Naive thymus-derived CD8-positive, alpha-beta T cell (primary cell): Measurements from ENCODE around the gene HDLBP. TPM values are rescaled to one million over a fixed set of nuclear protein-coding genes. Genes with fewer than 3 reads are reported as not detected.

Experiments used
- ATAC-seq, 2 donors: fragments of 150-1000 bp; cut with Tn5 transposase in 1 of 2; sonication (Bioruptor Pico), chemical (Tn5 transposase) in 1 of 2; 1 replicate in 1 of 2; 2 replicates in 1 of 2; pipeline ENCODE4 v1.10.0; 2021; ENCODE audit warnings: mild to moderate bottlenecking in 2 of 2, moderate library complexity in 2 of 2
- POLR2A ChIA-PET: fragments of 350-600 bp; sonication (Branson Sonifier 250); formaldehyde crosslinking; loops from one replicate; lab custom pipeline; 2021; ENCODE audit warnings: antibody characterized with exemption; lab: Charles Lee
- DNase-seq, 10 donors: peaks; one replicate each; pipeline versions ENCODE4 v3.0.0 to v3.0.0-alpha.2; 2020 to 2022
- H3K27ac Mint-ChIP-seq, 10 donors: one replicate each; pipeline ENCODE4 v1.8.0; 2020 to 2022; ENCODE audit warnings: mild to moderate bottlenecking in 10 of 10, mixed read lengths in 10 of 10, moderate library complexity in 4 of 10, inconsistent platforms in 1 of 10
- H3K27me3 Mint-ChIP-seq, 5 donors: one replicate each; pipeline ENCODE4 v1.8.0; 2021 to 2022; ENCODE audit warnings: mixed read lengths in 5 of 5
- H3K36me3 Mint-ChIP-seq, 3 donors: one replicate each; pipeline ENCODE4 v1.8.0; 2020 to 2022; ENCODE audit warnings: mixed read lengths in 3 of 3, mild to moderate bottlenecking in 2 of 3, inconsistent platforms in 1 of 3
- H3K4me1 Mint-ChIP-seq, 4 donors: one replicate each; pipeline ENCODE4 v1.8.0; 2021 to 2022; ENCODE audit warnings: mixed read lengths in 4 of 4
- H3K4me3 Mint-ChIP-seq, 10 donors: one replicate each; pipeline ENCODE4 v1.8.0; 2020 to 2022; ENCODE audit warnings: mild to moderate bottlenecking in 10 of 10, mixed read lengths in 10 of 10, moderate library complexity in 6 of 10, inconsistent platforms in 1 of 10
- H3K9me3 Mint-ChIP-seq, 9 donors: one replicate each; pipeline ENCODE4 v1.8.0; 2020 to 2022; ENCODE audit warnings: mixed read lengths in 9 of 9, mild to moderate bottlenecking in 3 of 9, inconsistent platforms in 1 of 9, moderate library complexity in 1 of 9
- polyA plus RNA-seq, 3 donors: library from polyadenylated mRNA; unstranded; fragments of 300-500 nt; fragmentation: Illumina TruSeq; gene quantifications; one replicate each; pipeline ENCODE4 v1.2.3, GENCODE V29; 2021
- total RNA-seq, 8 experiments: library from RNA in 2 of 8; stranded (reverse) in 2 of 8; gene quantifications; one replicate each; pipeline ENCODE4 v1.2.3 and lab custom pipeline; 2021 to 2026

HDLBP gene
- total and polyA plus RNA-seq, 5 experiments from 2014 or later = 32.2 to 148 (median 71.1) TPM

DNA sequence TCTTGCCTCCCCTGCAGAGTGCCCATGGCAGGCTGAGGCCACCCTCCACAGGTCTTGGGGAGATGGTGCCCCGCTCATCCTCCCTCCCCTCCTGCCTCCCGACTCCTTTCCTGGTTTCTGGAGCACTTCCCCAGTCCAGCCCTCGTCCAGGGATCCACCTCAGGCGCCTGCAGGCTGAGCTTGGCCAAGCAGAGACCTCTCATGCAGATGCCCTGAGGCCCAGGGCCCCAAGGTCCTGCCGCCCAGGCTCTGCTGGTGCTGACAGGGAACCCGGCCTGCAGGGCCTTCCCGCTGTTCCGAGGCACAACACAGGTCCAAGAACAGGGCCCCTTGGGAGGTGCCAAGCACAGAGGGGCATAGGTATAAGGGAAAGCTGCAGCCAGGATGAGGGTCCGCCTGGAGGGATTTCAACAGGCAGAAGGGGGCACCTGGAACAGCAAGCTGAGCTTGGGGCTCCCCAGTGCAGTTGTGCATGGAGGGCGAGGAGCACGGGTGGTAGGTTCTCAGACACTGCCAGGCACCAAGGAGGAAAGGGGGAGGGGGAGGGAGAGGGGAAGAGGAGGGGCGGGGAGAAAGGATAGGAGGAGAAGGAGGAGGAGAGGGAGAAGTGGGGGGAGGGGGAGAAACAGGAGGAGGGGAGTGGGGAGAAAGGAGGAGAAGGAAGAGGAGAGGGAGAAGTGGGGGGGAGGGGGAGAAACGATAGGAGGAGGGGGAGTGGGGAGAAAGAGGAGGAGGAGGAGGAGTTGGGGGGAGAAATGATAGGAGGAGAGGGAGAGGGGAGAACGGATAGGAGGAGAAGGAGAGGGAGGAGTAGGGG, 128.2 kb downstream of the HDLBP start:
- Mint-ChIP-seq H3K4me1 (no peaks in the 10 kb centered on the region), H3K27me3 (no peaks in the 10 kb centered on the region), H3K36me3 (peaks cover 0 to 16% (median 7%) of the 10 kb centered on the region in 3 donors), H3K9me3 (no peaks in the 10 kb centered on the region), H3K27ac (no peak overlapping the region), H3K4me3 (no peak overlapping the region)
- DNase-seq (no peak), ATAC-seq (no peak)
- POLR2A ChIA-PET = no interaction called here

DNA sequence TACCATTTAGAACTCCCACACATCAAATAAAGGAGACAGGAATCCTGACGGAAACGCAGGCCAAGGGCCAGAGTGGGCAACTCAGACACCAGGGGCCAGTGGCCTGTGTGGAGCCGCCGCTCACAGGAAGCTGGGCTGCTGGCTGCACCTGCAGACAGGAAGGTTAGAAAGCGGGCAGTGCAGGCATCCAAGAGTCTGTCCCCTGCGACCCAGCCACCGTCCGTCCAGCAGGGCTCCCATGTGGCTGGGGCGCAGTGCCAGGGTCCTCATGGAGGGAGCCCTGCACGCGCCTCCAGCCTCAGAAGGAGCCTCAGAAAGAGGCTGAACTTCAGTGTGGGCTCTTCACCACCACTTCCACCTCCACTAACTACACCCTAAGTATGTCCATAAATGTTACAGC, 129.5 kb downstream of the HDLBP start:
- H3K4me3 Mint-ChIP-seq = no peak overlapping the region
- ATAC-seq = no peak
- POLR2A ChIA-PET = no interaction called here
- H3K4me1 Mint-ChIP-seq = no peaks in the 10 kb centered on the region
- no peaks in the 10 kb centered on the region for H3K27me3 Mint-ChIP-seq
- peaks cover 0 to 23% (median 7%) of the 10 kb centered on the region in 3 donors for H3K36me3 Mint-ChIP-seq
- H3K27ac Mint-ChIP-seq = no peak overlapping the region
- no peak for DNase-seq
- no peaks in the 10 kb centered on the region for H3K9me3 Mint-ChIP-seq

DNA sequence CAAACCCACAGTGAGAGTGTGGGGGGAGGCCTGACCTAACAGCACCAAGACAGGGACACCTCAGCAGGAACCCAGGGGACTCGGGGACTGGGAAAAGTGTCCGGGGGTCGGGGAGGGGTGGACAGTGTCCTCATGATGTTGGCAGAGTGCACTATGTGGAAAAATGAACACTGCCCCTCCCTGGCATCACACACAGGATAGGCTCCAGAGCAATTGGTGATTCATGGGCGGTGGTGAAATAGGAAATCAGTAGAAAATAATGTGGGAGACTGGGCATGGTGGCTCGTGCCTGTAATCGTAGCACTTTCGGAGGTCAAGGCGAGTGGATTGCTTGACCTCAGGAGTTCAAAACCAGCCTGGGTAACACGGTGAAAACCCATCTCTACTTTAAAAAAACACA, 130.6 kb downstream of the HDLBP start:
- H3K4me3 Mint-ChIP-seq = no peak overlapping the region
- peaks cover 0 to 31% (median 9%) of the 10 kb centered on the region in 3 donors for H3K36me3 Mint-ChIP-seq
- no peak for ATAC-seq
- no peaks in the 10 kb centered on the region for H3K4me1 Mint-ChIP-seq
- DNase-seq = no peak
- H3K27ac Mint-ChIP-seq = peak overlapping the region in 1 of 10 donors; percentile 75
- no peaks in the 10 kb centered on the region for H3K9me3 Mint-ChIP-seq
- POLR2A ChIA-PET = no interaction called here
- H3K27me3 Mint-ChIP-seq = no peaks in the 10 kb centered on the region

DNA sequence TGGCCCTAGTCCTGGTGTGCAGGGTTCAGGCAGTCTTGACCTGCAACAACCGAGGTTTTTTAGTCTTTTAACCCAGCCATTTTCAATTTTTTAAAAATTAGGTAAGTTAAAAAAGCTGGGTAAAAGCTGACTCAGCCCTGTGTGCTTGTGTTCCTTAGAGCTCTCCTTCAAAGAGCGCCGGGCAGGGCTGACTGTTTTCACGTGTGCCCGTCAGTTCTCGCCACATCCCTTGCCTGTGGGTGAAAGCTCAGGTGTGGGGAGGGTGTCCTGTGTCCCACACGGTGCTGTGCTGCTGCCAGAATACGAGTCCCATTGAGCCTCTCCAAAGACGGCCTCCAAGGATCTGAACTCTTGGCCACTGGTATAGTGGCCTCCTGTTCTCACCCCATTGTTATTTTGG, 132.3 kb downstream of the HDLBP start:
- POLR2A ChIA-PET = no interaction called here
- peaks cover 0 to 45% (median 14%) of the 10 kb centered on the region in 3 donors for H3K36me3 Mint-ChIP-seq
- no peaks in the 10 kb centered on the region for H3K27me3 Mint-ChIP-seq
- H3K27ac Mint-ChIP-seq = no peak overlapping the region
- DNase-seq (no peak), ATAC-seq (no peak)
- H3K4me1 Mint-ChIP-seq = no peaks in the 10 kb centered on the region
- no peaks in the 10 kb centered on the region for H3K9me3 Mint-ChIP-seq
- H3K4me3 Mint-ChIP-seq = no peak overlapping the region

DNA sequence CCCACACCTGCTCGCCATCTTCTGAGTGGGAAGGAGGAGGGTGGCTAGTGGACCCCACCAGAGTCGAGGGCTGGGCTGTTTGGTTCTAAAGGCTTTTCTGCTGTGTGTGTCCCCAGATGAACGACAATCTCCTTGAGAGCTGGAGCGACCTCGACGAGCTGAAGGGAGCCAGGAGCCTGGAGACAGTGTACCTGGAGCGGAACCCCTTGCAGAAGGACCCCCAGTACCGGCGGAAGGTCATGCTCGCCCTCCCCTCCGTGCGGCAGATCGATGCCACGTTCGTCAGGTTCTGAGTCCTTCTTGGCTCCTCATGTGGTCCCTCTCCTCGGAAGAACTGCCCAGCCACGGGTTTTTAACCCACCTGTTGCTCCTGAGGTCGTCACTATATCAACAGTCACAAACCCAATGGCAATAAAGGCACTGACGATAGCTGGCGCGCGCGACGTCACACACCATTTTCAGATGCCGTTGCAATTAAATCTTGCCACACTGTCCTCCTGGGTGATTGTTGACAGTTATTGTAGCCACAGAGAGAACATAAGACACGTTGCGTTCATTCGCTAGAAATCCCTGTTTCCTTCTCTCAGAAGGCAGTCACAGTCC, 132.8 kb downstream of the HDLBP start:
- Mint-ChIP-seq H3K9me3 (no peaks in the 10 kb centered on the region), H3K4me1 (no peaks in the 10 kb centered on the region), H3K27ac (no peak overlapping the region), H3K27me3 (no peaks in the 10 kb centered on the region), H3K4me3 (no peak overlapping the region), H3K36me3 (peaks cover 0 to 50% (median 14%) of the 10 kb centered on the region in 3 donors)
- DNase-seq (no peak), ATAC-seq (no peak)
- POLR2A ChIA-PET = no interaction called here

DNA sequence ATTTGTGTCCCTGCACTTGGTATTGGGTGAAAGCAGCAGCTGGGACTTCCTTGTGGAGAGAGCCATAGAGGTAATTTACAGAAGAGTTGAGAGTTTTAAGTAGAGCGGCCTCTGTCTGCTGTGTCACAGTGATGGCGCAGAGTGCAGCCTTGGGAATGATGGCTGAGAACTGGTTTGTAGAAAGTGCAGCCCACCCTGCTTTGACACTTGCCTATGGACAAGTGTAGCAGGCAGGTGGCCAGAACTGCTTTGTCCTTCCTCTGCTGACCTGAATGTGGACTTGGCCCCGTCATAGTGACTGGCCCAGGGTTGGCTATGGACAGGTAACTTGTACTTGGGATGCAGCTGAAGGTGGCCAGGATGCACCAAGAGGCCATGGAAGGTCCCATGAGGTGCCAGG, 133.3 kb downstream of the HDLBP start:
- H3K27me3 Mint-ChIP-seq = no peaks in the 10 kb centered on the region

DNA sequence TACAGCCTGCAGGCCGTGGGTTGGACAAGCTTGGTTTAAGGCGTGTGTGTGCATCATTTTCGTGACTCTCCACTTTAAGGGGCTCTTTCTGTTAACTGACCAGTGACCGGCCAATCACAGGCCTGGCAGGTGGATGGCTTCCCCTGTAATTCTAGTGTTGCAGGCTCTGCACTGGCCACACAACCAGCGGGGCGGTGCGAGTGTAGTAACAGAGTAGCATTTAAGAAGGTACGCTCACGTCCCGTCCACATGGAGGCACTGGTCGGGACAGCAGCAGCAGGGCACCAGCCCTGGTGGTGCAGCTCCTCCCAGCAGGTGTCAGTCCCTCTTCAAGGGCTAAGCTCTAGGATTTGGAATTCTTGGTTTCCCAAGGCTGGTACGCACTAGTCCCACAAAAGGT, 135.0 kb downstream of the HDLBP start:
- ATAC-seq (no peak), DNase-seq (no peak)
- Mint-ChIP-seq H3K9me3 (no peaks in the 10 kb centered on the region), H3K4me1 (no peaks in the 10 kb centered on the region), H3K27ac (no peak overlapping the region), H3K36me3 (peaks cover 0 to 69% (median 14%) of the 10 kb centered on the region in 3 donors), H3K4me3 (no peak overlapping the region), H3K27me3 (no peaks in the 10 kb centered on the region)
- POLR2A ChIA-PET = no interaction called here

More for the DNA sequence above, 133.3 kb downstream of the HDLBP start:
- ATAC-seq = no peak
- Mint-ChIP-seq H3K4me1 (no peaks in the 10 kb centered on the region), H3K4me3 (no peak overlapping the region), H3K36me3 (peaks cover 0 to 55% (median 14%) of the 10 kb centered on the region in 3 donors), H3K9me3 (no peaks in the 10 kb centered on the region), H3K27ac (no peak overlapping the region)
- POLR2A ChIA-PET = no interaction called here
- DNase-seq = no peak

DNA sequence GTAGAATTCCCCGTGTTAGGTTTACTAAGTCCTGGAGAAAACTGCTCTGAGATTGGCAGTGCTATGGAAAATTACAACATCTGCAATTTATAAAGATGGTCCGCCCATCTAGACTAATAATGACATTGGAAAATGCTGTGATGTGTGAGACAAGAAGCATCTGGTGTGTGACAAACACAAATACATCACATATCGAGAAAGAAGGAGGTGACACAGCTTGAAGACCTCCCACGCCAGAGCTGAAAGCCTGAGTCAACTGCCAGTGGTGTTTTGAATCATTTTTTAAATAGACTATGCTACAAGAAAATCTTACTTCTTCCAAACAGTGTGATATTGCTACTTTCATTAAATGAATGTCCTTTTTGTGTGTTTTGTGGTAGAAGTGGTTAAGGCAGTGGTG, 135.6 kb downstream of the HDLBP start:
- Mint-ChIP-seq H3K4me3 (no peak overlapping the region), H3K36me3 (peaks cover 0 to 72% (median 19%) of the 10 kb centered on the region in 3 donors), H3K27me3 (no peaks in the 10 kb centered on the region), H3K9me3 (no peaks in the 10 kb centered on the region), H3K4me1 (no peaks in the 10 kb centered on the region), H3K27ac (peak overlapping the region in 1 of 10 donors; percentile 19)
- POLR2A ChIA-PET = no interaction called here
- DNase-seq = no peak
- no peak for ATAC-seq

DNA sequence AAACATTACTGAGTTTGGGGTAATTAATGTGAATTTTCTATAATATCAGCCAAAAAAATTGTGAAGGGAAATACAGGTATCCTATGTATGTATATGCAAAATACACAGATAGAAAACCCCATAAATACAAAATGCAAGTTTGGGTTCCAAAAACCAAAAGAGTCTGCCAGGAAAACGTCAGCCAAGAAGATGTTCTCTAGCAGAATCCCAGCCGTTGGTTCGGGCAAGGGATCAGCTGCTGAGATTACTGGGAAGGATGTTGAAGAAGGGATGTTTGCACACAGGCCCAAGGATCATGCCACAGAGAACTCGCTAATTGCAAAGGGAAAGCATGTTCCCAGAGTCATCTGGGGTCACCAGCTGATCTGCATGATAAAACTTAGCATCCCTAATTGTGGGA, 136.5 kb downstream of the HDLBP start:
- Mint-ChIP-seq H3K36me3 (peaks cover 0 to 77% (median 21%) of the 10 kb centered on the region in 3 donors), H3K4me1 (peaks cover 0 to 2% (median under 1%) of the 10 kb centered on the region in 4 donors), H3K27ac (no peak overlapping the region), H3K27me3 (no peaks in the 10 kb centered on the region), H3K4me3 (no peak overlapping the region), H3K9me3 (no peaks in the 10 kb centered on the region)
- POLR2A ChIA-PET = interaction anchor here (0.7 kb wide), 1 partner anchor 70 kb away, joined by 7 read pairs; no protein-coding TSS in a partner anchor
- DNase-seq (no peak), ATAC-seq (no peak)

DNA sequence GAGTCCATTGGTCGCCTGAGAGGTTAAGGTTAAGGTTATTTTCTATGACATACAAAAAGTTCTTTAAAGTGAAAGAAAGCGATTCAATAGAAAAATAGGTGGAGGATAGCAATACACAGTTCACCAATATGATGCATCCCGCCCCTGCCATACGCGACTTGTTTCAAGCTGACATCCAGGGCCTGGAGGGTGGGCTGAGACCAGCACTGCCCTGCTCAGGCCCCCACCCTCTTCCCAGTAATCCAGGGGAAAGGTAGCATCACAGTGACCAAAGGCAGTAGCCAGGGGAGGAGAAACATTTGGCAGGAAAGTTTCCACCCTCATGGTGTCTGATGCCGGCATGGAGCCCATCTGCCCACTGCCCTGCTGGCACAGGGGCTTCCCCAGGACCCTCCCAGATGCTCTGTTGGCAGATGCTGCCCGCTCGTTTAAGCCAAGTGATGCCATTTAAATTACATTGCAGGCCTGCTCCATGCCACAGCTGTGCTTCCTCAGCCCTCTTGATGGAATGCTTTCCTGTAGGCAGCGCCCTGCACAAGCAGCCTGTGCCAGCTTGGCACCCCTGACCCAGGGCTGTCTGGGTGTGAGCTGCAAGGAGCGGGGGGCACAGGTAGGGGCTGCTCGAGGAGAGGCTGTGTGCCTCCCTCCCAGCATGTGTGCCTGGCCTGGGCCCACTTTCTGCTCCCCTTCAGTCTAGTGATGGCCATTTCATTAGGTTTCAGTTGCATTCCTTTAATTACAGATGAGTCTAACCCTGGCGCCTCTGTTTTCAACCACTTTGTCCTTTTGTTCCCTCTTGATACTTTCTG, 137.7 kb downstream of the HDLBP start:
- Mint-ChIP-seq H3K4me3 (no peak overlapping the region), H3K27me3 (no peaks in the 10 kb centered on the region), H3K4me1 (peaks cover 0 to 7% (median 3%) of the 10 kb centered on the region in 4 donors), H3K27ac (no peak overlapping the region), H3K36me3 (peaks cover 0 to 80% (median 26%) of the 10 kb centered on the region in 3 donors), H3K9me3 (peaks cover 0 to 2% (median 0%) of the 10 kb centered on the region in 9 donors)
- POLR2A ChIA-PET = no interaction called here
- ATAC-seq (no peak), DNase-seq (no peak)
